RCC 7860 (cell line): ENCODE data around the gene CNOT10.
"Not testable (repeated sequence)": the region's sequence is repeated elsewhere in the genome, so short reads cannot be mapped to it uniquely, and the experiment has no call there.

Experiments used
- DNase-seq: peaks from one replicate; pipeline ENCODE4 v3.0.0-alpha.2; 2015; ENCODE audit warnings: low spot score
- FAIRE-seq: peaks from 2 replicates; lab custom pipeline; 2012; peaks lifted over from hg19 to GRCh38; lab: Jason Lieb, UNC

Gene CNOT10

DNA sequence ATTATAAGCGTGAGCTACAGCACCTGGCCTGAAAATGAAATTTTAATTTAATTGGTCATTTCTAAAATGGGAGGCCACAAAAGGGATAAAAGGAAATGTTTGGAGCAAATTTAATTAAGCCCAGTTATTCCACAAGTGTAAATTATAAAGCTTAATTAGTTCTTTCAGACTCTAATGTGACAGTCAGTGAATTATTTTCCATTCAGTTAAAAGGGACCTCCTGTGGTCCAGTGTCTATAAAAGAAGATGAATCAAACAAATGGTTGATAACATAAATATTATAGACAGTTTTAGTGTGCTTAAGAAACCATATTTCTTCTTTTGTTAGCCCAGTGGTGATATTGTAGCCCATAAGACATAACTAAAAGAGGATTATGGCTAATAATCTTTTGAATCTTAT lies 66.4 kb downstream of the CNOT10 start:
- DNase-seq (no peak), FAIRE-seq (no peak)

DNA sequence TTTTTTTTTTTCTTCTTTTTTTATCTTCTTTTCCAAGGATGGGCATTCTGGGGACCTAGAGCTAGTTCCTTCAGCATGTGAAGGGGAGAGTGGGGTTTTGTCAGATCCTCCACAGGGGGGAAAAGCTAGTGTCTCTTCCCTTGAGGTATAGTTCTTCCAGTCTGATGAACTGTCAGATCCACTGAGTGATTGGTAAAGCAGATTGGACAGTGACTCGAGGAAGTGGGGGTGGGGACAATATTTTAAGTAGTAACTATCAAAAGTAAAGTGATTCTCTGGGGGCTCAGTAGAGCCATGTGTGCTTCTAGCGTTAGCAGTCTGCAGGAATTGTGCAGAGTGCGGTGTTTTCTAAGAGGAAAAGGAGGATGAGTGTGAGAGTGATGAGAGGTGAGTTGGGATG lies 70.8 kb downstream of the CNOT10 start:
- FAIRE-seq, result no peak
- no peak for DNase-seq

DNA sequence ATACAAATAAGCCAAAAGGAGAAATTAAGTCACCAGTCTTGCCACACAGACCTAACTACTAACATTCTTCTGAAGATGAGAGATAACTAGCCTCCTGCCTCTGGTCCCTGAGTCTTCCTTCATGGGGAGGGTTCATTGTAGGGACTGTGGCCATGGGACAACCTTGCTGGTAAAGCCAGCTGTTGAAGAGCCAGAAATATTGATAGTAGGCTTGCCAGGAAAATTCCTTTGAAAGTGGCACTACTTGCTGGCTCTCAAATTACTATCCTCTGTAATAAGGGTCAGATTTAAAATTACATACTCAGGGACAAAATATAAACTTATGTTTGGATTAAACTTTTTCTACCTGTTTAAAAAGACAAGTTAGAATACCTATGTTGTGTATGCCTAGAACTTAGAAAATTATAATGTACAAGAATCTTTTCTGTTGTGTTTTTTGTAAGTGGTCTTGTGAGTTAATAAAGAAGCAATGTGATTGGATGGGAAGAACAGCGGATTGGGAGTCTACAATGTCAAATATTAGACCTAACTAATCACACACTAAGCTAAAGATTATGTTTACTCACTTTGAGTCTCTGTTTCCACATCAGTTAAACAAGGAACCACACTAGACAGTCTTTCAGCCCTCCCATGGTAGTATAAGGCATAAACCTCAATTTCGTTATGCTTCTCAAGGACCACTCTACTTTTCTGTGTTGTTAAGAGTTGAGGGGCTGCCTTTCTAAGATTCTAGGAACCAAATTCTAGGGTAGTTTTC lies 72.8 kb downstream of the CNOT10 start:
- FAIRE-seq, result no peak
- DNase-seq, result no peak

DNA sequence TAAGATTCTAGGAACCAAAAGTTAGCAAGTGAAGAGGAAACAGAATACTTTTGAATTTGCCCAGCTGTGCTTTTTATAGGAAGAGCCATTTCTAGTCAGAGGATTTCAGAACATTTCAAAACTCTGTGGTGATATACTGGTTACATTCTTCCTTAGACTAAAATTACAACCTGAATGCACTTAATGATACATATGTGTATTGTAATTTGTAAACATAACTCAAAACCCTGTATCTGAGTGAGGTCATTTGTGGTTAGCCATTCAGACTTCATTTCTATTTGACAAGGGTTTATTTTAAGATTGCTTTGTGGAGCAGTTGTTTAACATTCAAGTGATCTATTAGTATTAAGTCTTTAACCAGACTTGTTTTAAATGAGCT lies 73.4 kb downstream of the CNOT10 start:
- no peak for FAIRE-seq
- DNase-seq, result no peak

DNA sequence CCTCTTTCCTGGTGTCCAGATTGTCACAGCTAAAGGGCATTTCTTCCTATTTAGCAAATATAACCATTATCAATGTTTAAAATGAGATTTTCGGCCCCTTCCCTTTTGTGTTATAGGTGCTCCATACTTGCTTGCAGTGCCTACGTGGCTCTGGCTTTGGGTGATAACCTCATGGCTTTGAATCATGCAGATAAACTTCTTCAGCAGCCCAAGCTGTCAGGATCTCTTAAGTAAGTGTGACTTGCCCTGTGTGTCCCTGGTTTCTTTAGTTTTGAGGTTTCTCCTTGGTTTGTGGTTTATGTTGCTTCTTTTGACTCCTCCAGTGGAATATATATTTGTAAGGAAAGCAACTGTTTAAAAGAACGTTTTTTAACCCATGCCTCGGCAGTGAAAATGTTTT lies 74.4 kb downstream of the CNOT10 start:
- DNase-seq (no peak), FAIRE-seq (no peak)

DNA sequence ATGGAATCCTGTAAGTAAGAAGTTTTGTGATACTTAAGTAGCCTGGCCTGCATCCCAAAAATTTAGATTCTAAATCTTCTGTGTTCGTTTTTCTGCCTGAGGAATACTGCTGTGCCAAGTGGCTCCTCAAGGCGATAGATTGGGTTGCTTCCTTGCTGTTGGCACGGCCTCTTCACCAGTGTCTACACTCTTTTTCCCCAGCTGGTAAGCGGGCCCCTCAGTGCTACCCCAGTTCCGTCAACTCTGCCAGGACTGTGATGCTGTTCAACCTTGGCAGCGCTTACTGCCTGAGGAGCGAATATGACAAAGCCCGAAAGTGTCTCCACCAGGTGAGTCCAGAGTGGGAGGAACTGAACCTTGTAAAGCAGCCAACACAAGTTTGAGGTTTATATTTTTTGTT lies 79.5 kb downstream of the CNOT10 start:
- DNase-seq (no peak), FAIRE-seq (no peak)

DNA sequence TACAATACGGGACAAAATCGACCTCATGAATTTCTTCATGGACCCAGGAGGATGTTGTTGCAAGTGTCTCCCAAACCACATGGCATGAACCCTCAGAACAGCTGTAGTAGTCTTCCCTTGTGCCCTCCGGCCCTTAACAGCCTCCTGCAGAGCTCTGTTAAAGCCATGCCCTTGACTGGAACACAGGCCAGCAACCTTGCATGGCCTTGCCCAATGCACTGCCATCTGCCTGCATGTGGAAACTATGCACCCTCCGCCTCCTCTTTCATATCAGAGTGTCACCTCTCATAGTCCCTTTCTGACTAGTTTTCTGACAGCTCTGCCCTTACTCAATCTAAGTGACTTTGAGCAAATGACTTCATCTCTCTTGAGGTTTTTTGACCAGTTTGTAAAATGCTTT lies 93.4 kb downstream of the CNOT10 start:
- DNase-seq (no peak), FAIRE-seq (no peak)

DNA sequence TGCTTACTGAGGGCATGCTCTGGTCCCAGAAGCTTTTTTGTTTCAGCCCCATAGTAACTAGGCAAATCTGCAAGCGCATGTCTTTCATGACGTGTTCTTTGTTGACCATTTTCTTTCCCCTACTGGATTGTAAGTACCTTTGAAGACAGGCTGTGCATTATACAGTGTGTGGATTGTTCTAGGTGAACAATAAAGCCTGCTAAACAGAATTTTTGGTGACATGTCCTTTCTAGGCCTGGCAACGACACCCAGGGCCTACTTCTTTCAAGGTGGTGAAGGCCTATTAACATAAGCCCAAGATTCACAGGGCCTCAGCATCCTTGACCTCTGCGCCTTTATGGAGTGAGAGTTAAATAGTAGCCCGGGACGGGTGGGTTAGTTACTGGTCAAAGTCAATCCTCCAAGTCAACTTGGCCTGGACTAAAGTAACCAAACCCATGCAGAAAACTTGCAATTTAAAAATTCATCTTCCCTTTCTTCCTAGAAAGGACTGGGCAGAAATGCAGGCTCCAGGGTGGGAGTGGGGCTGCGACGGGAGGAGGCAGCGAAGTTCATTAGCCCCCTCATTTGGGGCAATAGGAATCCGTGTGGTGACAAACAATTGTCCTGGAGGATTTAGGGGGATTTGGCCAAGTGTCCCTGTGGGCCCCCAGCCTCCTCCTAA lies 95.2 kb downstream of the CNOT10 start:
- no peak for DNase-seq

DNA sequence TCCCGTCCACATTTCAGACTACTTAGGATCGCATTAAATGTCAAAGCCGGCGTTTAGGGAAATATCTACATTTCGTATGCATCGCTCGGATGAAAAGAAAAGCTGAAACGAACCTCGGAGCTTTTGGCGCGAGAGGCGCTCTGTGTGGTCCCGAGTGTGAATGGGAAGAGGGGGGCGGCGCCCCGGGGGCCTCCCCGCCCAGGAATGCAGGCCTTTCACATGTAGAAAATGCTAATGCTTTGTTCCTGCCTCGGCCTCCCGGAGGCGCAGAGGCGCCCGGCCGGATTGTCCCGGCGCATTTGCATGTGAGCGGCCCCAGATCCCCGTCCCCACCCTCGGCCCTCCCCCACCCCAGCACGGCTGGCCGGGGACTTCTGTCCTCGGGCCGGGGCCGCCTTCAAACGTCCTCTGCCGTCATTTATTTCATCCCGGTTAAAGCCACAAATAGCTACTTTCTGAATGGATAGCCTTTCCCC lies 95.8 kb downstream of the CNOT10 start:
- no peak for FAIRE-seq
- no peak for DNase-seq

More for the DNA sequence above, 95.2 kb downstream of the CNOT10 start:
- no peak for FAIRE-seq

DNA sequence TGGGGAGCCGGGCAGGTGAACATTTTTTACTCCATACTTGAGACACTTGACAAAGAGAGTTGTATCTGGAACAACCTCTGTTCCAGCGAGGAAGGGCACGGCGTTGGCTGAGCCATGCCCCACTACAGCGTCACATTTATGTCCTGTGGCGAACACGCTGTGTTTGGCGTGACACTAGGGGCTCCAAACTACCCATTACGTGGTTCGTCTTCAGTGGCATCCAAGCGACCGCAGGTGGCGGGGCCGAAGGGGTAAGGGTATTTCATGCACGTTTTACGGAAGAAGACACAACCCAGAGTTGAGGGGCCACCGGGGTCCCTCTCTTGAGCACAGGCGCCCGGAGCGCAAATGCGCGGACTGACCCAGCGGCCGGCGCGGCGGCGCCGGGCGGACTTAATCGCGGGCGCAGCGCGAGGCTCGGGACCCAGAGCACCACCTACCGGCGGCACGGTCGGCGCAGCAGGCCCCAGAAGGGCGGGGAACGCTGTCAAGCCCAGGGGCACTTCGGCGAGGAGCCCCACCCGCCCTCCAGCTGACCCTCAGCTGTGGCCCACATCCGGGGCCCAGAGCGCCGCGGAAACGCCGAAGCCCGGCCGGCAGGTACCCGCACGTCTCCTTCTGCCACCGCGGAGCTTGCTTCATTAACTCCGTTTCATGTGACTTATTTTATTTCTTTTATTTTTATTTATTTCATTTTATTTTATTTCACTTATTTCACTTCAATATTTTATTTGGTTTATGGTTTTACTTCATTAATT lies 96.4 kb downstream of the CNOT10 start:
- DNase-seq, result peak; percentile 22
- FAIRE-seq, result no peak

DNA sequence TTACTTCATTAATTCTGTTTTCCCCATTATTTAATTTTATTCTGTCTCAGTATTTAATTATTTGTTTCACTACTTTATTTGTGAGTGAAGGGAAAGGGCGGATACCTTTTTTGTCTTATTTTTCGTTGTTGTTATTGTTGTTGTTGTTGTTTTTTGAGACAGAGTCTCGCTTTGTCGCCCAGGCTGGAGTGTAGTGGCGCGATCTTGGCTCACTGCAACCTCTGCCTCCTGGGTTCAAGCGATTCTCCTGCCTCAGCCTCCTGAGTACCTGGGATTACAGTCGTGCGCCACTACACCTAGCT lies 96.9 kb downstream of the CNOT10 start:
- not testable (repeated sequence) for FAIRE-seq, DNase-seq

DNA sequence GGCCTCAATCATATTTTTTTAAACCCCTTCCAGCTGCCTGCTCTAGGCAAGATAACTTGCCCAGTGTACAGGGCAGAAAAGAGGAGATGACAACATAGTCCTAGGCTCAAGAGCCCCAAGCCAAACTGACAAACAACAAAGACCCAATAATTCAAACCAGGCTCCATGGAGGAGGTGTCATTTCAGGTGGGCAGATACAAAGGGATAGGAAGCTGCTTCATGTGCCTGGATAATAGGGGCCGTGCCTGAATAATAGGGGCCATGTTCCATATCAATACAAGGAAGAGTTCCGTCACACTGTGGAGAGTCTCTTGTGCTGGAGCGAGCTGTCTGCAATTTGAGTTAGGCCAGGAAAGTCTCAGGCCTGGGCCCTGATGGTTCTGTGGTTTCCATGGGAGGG lies 97.4 kb downstream of the CNOT10 start:
- no peak for FAIRE-seq
- DNase-seq, result no peak

DNA sequence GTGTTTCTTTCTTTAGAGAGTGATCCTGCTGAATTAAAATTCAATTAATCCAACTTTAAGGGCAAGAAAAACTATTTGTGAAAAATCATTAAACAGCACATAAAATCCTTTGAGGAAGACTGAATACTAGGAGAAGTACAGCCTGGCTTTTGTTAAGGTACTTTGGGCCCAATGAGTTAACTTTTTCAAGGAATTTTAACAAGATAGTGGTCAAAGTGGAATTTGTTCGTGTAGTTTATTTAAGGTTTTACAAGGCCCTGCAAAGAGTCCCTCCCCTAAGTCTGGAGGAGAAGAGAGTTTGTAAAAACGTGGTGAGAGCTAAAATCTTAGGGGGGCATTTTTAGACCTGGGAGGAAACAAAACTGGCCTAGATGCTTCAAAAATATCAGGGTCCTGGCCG lies 106.8 kb downstream of the CNOT10 start:
- DNase-seq (no peak), FAIRE-seq (no peak)

DNA sequence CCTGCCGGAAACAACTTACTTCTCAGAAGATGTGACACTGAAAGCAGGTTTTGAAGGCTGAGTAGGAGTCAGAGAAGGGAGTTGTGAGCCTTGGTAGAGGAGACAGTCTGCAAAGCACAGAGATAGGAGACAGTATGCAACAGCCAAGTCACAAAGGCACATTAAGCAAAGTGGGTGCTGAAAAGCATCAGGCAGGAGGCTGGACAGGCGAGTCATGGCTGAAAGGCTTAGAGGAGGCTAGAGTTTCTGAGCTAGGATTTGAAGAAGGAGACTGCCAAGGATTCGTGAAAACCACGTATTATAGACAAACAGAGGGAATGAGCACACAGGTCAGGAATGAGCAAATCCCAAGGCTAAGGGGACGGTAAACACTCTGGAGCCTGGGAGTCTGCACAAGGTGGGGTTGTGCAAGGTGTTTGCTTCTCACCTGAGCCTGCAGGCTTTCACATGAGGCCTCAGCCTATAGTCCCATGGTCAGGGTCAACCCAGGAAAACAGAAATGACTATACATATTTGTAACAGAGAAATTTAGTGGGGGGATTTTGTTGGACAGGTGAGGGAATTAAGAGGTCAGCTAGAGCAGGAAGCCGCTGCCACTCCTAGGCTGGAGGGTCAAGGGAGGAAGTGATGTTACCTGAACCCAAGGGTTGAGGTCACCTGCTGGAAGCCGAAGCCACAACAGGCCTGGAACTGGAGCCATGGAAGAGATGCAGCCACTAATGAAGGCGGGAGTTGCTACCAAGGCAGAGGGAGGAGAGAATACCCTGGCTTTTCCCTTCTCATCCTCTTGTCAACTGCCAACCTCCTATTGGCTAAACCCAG lies 109.7 kb downstream of the CNOT10 start:
- no peak for FAIRE-seq
- no peak for DNase-seq

DNA sequence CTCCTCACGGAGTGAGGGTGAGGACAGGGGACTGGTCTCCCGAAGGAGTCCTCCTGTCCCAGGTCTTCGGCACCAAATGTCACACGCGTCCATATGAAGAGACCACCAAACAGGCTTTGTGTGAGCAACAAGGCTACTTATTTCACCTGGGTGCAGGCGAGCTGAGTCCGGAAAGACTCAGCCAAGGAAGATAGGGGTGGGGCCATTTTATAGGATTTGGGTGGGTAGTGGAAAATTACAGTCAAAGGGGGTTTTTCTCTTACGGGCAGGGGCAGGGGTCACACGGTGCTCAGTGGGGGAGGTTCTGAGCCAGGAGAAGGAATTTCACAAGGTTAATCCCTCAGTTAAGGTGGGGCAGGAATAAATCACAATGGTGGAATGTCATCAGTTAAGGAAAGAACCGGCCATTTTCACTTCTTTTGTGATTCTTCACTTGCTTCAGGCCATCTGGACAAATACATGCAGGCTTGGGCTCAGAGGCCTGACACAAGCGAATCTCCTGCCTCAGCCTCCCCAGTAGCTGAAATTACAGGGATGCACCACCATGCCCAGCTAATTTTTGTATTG lies 111.5 kb downstream of the CNOT10 start:
- not testable (repeated sequence) for DNase-seq, FAIRE-seq

DNA sequence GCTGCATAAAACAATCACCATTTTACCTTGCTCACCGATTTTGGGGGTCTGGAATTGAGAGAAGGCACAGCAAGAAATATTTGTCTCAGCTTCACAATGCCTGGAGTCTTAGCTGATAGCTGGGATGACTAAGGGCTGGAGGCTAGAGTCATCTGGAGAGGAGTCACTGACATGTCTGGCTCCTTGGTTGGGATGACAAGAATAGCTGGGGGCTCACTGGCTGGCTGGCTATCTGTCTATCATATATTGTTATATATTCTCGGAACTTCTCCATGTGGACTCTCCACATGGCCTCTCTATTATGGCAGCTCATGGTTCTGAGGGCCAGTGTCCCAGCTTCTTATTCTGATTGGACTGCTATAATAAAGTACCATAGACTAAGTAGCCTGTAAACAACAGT lies 112.8 kb downstream of the CNOT10 start:
- no peak for DNase-seq
- FAIRE-seq, result no peak

DNA sequence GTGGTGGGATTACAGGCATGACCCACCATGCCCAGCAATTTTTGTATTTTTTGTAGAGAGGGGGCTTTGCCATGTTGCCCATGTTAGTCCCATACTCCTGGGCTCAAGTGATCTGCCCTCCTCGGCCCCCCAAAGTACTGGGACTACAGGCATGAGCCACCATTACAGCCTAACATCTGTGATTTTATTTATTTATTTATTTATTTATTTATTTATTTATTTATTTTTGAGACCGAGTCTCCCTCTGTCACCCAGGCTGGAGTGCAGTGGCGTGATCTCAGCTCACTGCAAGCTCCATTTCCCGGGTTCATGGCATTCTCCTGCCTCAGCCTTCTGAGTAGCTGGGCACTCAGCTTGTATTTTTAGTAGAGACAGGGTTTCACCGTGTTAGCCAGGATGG lies 116.5 kb downstream of the CNOT10 start:
- DNase-seq, FAIRE-seq: not testable (repeated sequence)

DNA sequence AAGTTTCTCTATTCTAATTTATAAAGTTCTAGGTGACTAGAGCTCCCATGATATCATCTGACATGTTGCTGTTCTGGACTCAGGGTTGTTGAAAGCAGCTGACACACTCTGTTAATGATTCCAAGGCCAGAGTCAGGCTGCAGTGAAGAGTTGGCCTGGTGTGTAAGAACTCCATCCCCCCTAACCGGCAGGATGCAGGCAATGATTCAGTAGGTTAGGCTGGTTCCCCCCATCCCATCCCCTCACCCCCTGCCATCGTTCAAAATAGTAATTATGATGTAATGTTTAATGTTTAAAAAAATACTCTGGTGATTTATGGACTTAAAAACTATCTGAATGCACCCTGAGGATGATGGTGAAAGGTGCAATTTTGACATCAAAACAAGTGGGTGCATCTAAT lies 128.2 kb downstream of the CNOT10 start:
- peak; percentile 84 for FAIRE-seq
- DNase-seq, result peak; percentile 72

DNA sequence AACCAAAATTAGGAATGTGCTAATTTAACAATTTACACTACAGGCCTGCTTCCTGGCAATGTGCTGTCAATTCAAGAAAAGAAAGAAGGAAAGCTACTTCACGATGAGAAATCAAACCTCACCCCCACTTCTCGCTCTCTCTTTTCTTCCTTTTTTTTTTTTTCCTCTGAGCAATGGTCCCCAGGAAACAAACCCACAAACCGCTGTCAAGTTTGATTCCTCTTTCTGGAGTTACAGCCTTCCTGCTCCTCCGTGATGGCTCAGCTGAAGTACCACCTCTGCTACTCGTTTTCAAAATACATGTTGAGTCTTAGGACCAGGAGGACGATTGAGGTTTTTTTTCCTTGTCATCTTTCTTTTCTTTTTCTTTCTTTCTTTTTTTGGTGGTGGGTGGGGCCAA lies 129.4 kb downstream of the CNOT10 start:
- no peak for FAIRE-seq

DNA sequence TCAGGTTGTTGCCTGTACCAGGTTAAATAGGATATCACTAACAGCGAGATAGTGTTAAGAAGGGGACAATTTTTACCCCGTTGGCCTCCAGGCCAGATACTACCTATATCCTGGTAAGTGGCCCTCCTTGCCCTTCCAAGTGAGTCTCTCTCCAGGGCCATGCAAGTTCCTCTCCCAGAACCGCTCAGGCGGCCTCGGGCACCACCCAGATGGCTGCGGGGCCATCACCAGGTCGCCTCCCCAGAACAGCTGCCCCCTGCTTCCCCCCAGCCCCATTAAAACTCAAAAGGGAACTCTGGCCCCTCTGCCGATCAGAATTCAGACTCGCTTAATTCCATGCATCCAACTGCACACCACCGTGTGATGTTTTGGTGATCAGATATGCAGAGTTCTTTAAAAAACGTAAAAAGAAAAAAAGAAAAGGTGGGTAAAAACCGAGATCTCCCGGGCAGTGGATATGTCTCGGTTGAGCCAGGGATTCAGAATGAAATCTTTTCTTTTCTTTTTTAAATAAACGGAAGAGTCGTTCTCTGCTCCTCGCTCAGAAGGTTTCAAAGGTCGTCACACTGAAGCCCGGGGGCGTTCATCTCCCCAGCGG lies 131.0 kb downstream of the CNOT10 start:
- FAIRE-seq (no peak), DNase-seq (no peak)

More for the DNA sequence above, 129.4 kb downstream of the CNOT10 start:
- DNase-seq, result no peak
